ENCODE measurements around the gene MDH2. TPM values are rescaled to one million over a fixed set of nuclear protein-coding genes. Genes with fewer than 3 reads are reported as not detected.

MDH2 gene
- total and polyA plus RNA-seq, 2 of the 8 experiments (the other 6 are each of a cell fraction or from before 2014, with no cell fraction given) = 203 to 254 TPM

GRCh38 chr7:76080204-76080603 lies 32.3 kb downstream of the MDH2 start:
- Histone ChIP-seq H3K79me1 (ENCODE audit: low read depth, low read length) (no peaks in the 10 kb centered on the region), H3K23me2 (ENCODE audit: low read depth, low read length) (no peaks in the 10 kb centered on the region), H4K5ac (ENCODE audit: insufficient read length, low read depth, low read length) (no peak overlapping the region), H4K8ac (ENCODE audit: extremely low read depth, insufficient read depth, low read length) (no peak overlapping the region), H3K27me3 (replicated peaks in 1 of 4; ENCODE audit: control insufficient read depth in 3 of 4, extremely low read depth in 1 of 4, insufficient read depth in 3 of 4, low read length in 3 of 4) (no peaks in the 10 kb centered on the region), H3K14ac (ENCODE audit: insufficient read length) (no peak overlapping the region), H4K91ac (replicated peaks; ENCODE audit: insufficient read length, low read length) (no peak overlapping the region), H3K4me1 (replicated peaks in 1 of 4; ENCODE audit: control insufficient read depth in 3 of 4, insufficient read depth in 4 of 4, low read length in 3 of 4) (no peaks in the 10 kb centered on the region), H3K79me2 (ENCODE audit: control insufficient read depth in 1 of 2, insufficient read depth in 2 of 2, low read length in 2 of 2) (no peaks in the 10 kb centered on the region), H3K9ac (replicated peaks in 1 of 4; ENCODE audit: extremely low read depth in 1 of 4, low read depth in 3 of 4, low read length in 3 of 4) (no peak overlapping the region), H2BK20ac (ENCODE audit: low read length) (no peak overlapping the region), H3K4me2 (ENCODE audit: insufficient read depth in 1 of 2, low read depth in 2 of 2, low read length in 2 of 2) (no peak overlapping the region), H3K4me3 (ENCODE audit: extremely low read depth in 1 of 4, insufficient read depth in 2 of 4, low read depth in 3 of 4, low read length in 4 of 4) (no peak overlapping the region), H2BK15ac (ENCODE audit: low read length) (no peak overlapping the region), H3K18ac (ENCODE audit: extremely low read depth, low read length) (no peak overlapping the region), H2AFZ (ENCODE audit: low read length) (no peak overlapping the region), H2AK5ac (ENCODE audit: low read depth, low read length) (no peak overlapping the region), H2BK12ac (ENCODE audit: low read depth, low read length) (no peak overlapping the region), H3K27ac (ENCODE audit: low read depth, low read length) (no peak overlapping the region), H3K36me3 (ENCODE audit: control insufficient read depth in 2 of 4, insufficient read depth in 4 of 4, low read length in 3 of 4) (no peaks in the 10 kb centered on the region), H3K23ac (ENCODE audit: insufficient read length) (no peak overlapping the region), H2BK120ac (replicated peaks; ENCODE audit: low read depth, low read length) (no peak overlapping the region), H4K20me1 (replicated peaks in 1 of 2; ENCODE audit: control insufficient read depth in 1 of 2, insufficient read depth in 2 of 2, low read length in 2 of 2) (no peaks in the 10 kb centered on the region), H3K56ac (replicated peaks; ENCODE audit: insufficient read length, low read depth, low read length) (no peak overlapping the region), H3K4ac (replicated peaks; ENCODE audit: insufficient read length, low read depth, low read length) (no peak overlapping the region), H2BK5ac (ENCODE audit: low read depth, low read length) (no peak overlapping the region), H3K9me3 (ENCODE audit: insufficient read depth in 2 of 2, low read depth in 1 of 2, low read length in 1 of 2) (no peaks in the 10 kb centered on the region)
- DNase-seq (ENCODE audit: low read depth in 1 of 2, low spot score in 2 of 2) (no peak), FAIRE-seq (no peak)
- TF ChIP-seq SUZ12 (IDR thresholded peaks at IDR 0.05; ENCODE audit: low read length) = no peak
- no peak for TF ChIP-seq EZH2 (IDR thresholded peaks at IDR 0.05; ENCODE audit: low read depth, low read length, severe bottlenecking)
- no peak for TF ChIP-seq MAX (IDR thresholded peaks at IDR 0.05)
- no peak for TF ChIP-seq ASH2L (IDR thresholded peaks at IDR 0.05; ENCODE audit: low read length)
- TF ChIP-seq KDM5A (IDR thresholded peaks at IDR 0.05; ENCODE audit: low read length) = no peak
- TF ChIP-seq CHD1 (IDR thresholded peaks at IDR 0.05; ENCODE audit: low read depth, low read length) = no peak
- TF ChIP-seq CHD2 (IDR thresholded peaks at IDR 0.05; ENCODE audit: low read length) = no peak
- no peak for TF ChIP-seq HDAC6 (IDR thresholded peaks at IDR 0.05; ENCODE audit: low read depth, low read length)
- no peak for TF ChIP-seq CBX5 (IDR thresholded peaks at IDR 0.05; ENCODE audit: low read depth, low read length)
- TF ChIP-seq BRCA1 (IDR thresholded peaks at IDR 0.05; ENCODE audit: low read depth, low read length) = no peak
- no peak for TF ChIP-seq POLR2A (IDR thresholded peaks at IDR 0.05; ENCODE audit: control extremely low read depth in 1 of 2, low read depth in 2 of 2, low read length in 2 of 2)
- no peak for TF ChIP-seq SP1 (IDR thresholded peaks at IDR 0.05; ENCODE audit: low read depth, low read length)
- TF ChIP-seq RXRA (IDR thresholded peaks at IDR 0.05; ENCODE audit: insufficient read depth, low read depth, low read length) = no peak
- no peak for TF ChIP-seq TCF12 (IDR thresholded peaks at IDR 0.05; ENCODE audit: low read depth, low read length)
- TF ChIP-seq SP4 (IDR thresholded peaks at IDR 0.05; ENCODE audit: low read length) = no peak
- no peak for TF ChIP-seq NANOG (IDR thresholded peaks at IDR 0.05; ENCODE audit: insufficient read depth, low read depth, low read length, poor library complexity, severe bottlenecking)
- no peak for TF ChIP-seq TAF7 (optimal IDR thresholded peaks at IDR 0.05; ENCODE audit: borderline replicate concordance, low read depth, low read length)
- WGBS, 2 experiments (ENCODE audit: extremely low coverage in 1 of 2, insufficient coverage in 1 of 2, insufficient read length in 1 of 2, insufficient replicate concordance in 2 of 2, low coverage in 1 of 2, low lambda C conversion rate in 2 of 2, missing lambda C conversion rate in 1 of 2) = 86% methylated on average over 5 of the region's 5 CpGs; no CpG with 5 or more reads in 1 of the 2 experiments
- ChIA-PET CTCF (ENCODE audit: partially characterized antibody) (no interaction called here), POLR2A (ENCODE audit: partially characterized antibody) (no interaction called here)
